Measurements from ENCODE around the gene PACS1.
"Not testable (repeated sequence)": the region's sequence is repeated elsewhere in the genome, so short reads cannot be mapped to it uniquely, and the experiment has no call there.

The PACS1 gene

DNA sequence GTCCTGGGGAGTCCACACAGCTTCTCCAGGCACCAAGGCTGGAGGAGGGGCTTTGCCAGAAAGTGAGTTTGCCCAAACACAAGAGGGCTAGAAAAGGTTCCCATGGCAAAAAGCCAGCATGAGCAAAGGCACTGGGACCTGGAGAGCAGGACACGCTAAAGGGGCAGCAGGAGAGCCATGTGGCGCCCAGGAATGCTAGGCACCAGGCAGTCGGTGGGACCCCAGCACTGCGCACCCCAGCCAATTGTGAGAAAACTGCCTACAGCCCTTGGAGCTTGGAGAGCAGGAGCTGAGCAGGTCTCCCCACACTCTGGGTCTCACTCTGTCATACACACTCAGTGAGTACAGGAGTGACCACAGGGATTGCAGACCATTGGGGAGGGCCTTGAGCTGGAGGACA is 193.2 kb downstream of the PACS1 start:
- no peak for DNase-seq

DNA sequence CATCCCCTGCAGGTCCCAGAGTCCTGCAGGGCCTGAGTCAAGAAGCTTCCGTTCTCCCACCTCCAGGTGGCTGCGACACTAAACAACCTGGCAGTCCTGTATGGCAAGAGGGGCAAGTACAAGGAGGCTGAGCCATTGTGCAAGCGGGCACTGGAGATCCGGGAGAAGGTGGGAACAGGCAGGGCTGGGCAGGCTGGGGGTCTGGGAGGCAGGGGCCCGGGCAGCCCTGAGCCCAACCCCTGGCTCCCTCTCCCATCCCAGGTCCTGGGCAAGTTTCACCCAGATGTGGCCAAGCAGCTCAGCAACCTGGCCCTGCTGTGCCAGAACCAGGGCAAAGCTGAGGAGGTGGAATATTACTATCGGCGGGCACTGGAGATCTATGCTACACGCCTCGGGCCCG is 193.7 kb downstream of the PACS1 start:
- DNase-seq, result no peak

DNA sequence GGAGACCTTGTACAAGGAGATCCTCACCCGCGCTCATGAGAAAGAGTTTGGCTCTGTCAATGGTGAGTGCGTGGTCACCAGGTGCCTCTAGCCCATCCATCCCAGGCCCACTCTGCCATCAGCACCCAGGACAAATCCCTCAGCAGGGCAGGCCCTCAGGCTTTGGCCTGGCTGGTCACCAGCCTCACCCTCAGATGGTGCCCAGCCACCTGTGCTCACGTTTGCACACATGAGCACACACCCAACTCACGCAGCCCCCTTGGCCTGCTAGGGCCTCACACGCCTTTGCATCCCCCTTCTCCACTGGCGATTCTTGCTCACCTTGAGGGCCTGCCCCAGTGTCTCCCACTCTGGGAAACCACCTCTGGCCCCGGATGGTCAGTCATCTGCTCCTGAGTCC is 194.3 kb downstream of the PACS1 start:
- DNase-seq, result no peak

DNA sequence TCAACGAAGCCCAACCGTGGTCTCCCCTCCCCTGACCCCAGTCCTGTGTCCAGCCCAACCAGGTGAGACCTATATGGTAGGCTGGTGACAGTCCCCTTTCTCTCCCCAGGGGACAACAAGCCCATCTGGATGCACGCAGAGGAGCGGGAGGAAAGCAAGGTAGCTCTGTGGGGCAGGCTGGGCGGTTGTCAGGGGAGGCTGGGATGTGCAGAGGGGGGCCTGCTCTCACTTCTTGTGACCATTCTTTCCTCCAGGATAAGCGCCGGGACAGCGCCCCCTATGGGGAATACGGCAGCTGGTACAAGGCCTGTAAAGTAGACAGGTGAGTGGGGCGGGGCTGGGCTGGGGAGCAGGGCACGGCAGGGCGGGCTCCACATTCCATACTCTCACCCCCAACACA is 194.8 kb downstream of the PACS1 start:
- DNase-seq, result no peak

DNA sequence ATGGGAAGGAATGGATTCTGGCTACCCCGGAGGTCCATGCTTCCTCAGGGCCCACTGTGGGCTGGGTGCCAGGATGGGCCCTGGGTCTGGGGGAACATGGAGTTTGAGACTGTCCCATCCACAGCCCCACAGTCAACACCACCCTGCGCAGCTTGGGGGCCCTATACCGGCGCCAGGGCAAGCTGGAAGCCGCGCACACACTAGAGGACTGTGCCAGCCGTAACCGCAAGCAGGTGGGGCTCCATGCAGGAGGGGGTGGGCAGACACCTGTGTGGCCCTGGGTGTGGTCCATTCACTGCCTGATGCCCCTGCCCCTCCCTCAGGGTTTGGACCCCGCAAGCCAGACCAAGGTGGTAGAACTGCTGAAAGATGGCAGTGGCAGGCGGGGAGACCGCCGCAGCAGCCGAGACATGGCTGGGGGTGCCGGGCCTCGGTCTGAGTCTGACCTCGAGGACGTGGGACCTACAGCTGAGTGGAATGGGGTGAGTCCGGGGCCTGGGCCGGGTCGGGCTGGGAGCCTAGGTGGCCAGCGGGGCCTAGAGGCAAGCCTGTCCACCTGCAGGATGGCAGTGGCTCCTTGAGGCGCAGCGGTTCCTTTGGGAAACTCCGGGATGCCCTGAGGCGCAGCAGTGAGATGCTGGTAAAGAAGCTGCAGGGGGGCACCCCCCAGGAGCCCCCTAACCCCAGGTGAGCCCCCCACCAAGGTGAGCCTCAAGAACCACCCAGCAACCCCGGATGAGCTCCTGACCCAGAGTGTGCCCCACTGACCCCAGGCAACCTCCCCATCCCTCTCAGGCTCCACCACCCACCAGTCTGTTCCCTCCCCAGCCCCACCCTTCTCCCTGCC is 195.7 kb downstream of the PACS1 start:
- no peak for DNase-seq

DNA sequence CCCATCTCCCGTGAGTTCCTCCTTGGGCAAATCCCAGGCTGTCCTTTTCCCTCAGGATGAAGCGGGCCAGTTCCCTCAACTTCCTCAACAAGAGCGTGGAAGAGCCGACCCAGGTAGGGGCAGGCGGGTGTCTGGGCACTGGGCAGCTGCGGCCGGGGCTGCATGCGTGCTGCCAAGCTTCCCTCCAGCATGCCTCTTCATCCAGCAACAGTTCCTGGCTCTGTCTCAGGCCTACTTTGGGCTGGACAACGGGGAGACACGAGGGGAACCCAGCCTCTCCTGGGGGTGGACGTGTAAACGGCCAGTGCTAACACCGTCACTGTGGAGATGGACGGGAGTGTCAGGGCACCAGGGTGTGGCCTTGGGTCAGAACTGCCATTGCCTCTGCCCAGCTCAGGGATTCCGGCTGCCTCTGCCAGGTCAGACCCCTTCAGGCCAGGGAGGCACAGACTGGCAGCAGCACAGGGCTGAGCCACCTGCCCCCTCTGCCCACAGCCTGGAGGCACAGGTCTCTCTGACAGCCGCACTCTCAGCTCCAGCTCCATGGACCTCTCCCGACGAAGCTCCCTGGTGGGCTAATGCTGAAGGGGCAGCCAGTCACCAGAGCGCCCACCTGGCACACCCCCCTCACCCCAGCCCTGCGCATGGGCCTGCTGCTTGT is 196.4 kb downstream of the PACS1 start:
- no peak for DNase-seq

DNA sequence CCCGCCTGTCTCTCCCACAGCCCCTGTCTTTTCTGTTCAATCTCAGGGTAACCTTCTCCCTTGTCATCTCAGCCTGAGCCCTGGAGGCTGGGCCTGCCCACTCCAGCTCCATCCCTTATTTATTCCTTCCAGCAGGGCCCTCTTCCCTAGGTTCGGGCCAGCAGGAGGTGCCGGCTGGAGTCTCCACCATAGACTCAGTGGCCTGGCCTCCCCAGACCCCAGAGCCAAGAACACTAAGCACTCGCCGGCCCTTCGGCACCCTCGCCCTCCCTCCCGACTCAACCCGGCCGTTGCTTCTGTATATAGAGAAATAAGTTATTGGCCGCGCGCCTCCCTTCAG is 196.9 kb downstream of the PACS1 start:
- no peak for DNase-seq

DNA sequence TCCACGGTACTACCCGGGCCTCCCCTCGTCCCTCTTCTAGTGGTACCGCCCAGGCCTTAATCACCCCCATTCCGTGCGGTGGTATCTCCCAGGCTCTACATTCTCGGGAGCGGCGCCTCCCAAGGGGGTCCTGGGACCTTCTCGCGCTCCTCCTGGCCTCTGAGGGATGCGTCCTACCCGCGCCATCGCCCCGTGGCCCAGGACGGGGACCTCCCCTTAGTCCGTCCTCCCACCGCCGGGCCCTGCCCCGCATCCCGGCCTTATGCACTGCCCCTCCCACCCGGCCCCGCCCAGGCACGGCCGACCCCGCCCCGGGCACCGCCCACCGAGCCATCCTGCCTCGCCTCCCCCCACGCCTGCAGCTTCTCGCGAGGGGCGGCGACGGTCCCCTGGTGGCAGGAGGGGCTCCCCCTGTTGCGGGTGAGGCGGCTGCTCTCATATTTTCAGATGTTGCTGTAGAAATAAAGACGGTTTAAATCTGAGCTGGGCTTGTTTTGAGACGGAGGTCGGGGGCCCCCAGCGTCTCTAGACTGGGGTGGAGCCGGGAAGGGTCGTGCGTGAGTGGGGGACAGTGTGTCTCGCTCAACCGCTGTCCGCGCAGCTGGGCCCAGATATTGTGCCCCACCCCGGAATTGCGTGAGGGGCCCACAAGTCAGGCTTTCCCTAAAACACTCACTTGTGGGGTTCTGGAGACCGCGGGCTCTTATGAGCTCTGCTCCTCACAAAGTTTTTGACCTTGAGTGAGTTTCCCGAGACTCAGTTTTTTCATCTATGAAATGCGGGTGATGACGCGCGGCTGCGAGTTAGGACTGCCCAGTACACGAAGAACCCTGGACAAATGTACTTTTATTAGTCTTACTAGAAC is 197.5 kb downstream of the PACS1 start:
- DNase-seq, result peak; percentile 93

DNA sequence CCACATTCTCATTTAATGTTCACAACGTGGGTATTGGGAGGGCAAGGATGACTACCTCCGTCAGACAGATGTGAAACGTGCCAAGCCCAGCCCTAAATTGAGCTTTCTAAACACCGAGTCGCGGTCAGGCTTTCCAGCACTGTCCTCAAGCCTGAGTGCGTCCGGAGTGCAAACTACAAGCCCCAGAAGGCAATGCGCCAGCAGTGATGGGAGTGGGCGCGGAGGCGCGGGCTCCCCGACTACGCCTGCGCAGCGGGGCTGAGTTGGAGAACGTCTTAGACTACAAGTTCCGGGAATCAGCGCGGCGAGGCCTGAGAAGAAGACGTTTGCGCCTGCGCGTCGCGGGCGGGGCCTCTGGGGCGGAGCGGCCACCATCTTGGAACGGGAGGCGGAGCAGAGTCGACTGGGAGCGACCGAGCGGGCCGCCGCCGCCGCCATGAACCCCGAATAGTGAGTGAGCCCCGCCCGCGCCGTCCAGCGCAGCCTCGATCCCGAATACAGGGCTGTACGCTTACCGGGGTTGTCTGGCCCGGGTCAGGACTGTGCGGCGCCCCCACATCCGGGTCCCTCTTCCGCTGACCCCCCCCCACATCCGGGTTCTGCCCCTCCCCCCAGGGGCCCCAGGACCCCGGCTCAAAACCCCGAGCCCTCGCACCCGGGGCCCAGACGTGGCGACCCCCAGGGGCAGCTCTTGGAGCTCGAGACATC is 198.3 kb downstream of the PACS1 start, which contains the start of gene RAB1B:
Gene RAB1B, plus strand, starts transcription at position 396 of the 708 bp plus-strand sequence. Its CDS starts 41 bp downstream, at position 437.
- peak; percentile 99 for DNase-seq

DNA sequence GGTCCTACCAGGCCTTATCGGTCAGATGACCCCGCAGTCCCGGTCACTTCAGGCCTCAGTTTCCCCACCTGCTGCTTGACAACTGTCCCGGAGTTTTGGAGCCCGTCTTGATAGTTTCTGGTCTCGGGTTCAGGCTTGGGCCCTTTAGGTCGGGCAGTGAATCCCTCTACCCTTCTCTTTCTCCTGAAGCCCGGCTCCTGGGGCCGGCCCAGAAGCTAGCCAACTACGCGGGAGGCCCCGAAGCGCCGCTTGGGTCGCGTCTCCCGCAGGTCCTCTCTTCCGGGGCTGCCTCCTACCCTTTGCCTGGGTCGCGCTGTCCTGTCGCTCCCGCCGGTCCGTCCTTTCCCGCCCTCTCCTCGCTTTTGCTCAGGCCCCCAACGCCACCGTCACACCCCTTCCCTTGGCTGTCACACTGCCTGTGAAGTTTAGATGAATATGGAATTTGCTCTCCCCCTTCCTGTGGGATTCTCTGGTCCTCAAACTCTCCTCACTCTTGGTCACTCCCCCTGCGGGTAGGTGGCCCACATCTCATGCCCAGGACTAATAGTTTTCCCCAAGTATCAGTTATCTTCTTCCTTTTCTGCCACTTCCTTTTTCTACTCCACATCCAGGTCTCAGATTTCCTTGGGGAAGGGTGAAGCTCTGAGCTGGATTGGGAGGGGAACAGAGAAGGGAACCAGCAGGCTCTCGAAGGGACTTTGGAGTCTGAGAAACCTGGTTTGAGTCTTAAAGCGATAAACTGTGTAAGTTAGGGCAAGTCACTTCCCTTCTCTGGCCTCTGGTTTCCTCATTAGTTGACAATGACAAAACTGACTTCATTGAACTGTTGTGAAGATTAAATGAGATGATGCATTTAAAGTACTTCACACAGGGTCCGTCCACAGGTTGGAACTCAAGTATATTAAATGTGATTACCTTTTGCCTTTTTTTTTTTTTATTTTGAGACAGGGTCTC is 199.2 kb downstream of the PACS1 start:
- DNase-seq, result peak; percentile 68

DNA sequence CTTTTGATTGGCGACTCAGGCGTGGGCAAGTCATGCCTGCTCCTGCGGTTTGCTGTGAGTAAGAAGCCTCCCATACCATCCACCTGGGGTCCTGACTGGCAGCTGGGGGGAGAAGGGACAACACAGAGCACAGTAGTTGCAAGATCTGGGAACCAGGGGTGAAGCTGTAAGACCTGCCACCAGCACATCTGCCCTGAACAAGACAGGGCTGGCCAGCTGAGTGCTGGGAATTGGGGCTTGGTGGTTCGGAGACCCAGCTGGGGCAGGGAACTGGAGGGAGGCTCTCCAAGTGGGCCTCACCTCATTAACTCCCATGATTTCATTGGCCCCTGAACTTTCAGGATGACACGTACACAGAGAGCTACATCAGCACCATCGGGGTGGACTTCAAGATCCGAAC is 201.7 kb downstream of the PACS1 start:
- no peak for DNase-seq

DNA sequence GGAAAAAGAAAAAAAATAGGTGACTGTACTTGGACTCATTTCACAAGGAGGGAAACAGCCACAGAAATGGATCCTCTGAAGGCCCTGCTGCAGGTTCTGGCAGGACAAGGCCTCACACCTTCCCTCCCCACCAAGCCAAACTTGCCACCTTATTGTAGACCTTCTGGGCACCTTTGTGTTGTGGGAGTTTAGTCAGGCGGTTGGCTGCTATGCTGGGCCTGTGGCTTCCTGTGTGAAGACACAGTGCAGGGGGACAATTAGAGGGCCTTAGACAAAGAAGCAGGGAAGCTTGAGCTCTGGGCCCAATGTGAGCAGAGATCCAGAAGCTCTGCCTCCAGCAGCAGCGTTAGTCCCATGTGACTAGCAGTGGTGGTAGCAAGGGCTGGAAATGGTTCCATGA is 202.5 kb downstream of the PACS1 start:
- DNase-seq, result no peak

DNA sequence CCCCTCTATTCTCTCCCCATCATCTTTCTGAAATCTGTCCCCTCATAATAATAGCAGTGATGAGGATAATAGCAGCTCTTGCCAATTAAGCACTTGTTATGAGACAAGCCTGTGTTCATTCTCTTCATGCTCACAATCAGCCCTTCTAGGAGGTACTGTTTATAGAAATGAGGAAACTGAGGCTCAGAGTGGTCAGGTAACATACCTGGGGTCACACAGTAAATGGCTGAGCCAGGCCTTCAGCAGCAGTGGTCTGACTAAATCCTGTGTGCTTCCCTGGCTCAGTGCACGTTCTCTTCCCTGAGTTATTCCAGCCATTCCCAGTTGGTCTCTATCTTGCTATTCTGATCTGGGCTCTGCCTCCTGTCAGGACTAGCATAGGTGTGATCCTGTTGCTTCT is 204.1 kb downstream of the PACS1 start:
- DNase-seq, result no peak

DNA sequence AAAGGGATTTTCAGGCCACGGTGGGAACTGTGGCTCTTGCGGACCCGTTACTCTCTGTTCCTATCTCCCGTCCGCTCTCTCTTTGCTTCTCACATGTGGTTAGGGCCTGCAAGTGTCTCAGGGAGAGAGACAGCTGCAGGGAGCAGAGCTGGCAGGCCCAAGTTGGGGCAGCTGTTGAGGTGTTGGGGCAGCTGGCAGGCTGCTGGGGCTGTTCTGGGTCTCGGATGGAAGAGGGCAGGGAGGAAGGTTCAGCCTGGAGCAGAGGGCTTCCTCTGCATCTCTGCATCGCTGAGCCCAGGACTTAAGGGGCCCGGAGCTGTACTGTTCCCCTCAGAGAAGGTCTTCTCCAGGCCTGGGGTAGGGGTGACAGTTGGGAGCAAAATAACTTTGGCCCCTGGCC is 205.3 kb downstream of the PACS1 start:
- no peak for DNase-seq

DNA sequence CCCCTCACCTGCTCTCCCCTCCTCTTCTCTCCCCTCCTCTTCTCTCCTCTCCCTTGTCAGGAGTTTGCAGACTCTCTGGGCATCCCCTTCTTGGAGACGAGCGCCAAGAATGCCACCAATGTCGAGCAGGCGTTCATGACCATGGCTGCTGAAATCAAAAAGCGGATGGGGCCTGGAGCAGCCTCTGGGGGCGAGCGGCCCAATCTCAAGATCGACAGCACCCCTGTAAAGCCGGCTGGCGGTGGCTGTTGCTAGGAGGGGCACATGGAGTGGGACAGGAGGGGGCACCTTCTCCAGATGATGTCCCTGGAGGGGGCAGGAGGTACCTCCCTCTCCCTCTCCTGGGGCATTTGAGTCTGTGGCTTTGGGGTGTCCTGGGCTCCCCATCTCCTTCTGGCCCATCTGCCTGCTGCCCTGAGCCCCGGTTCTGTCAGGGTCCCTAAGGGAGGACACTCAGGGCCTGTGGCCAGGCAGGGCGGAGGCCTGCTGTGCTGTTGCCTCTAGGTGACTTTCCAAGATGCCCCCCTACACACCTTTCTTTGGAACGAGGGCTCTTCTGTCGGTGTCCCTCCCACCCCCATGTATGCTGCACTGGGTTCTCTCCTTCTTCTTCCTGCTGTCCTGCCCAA is 206.0 kb downstream of the PACS1 start:
- no peak for DNase-seq

DNA sequence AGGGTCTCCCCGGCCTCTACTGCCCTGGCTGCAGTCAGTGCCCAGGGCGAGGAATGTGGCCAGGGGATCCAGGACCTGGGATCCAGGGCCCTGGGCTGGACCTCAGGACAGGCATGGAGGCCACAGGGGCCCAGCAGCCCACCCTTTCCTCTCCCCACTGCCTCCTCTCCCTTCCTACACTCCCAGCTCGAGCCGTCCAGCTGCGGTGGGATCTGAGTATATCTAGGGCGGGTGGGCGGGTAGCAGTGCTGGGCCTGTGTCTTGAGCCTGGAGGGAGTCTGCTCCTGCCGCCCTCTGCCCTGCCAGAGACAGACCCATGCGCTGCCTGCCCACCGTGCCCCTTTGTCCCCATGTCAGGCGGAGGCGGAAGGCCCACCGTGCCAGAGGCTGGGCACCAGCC is 206.5 kb downstream of the PACS1 start:
- not testable (repeated sequence) for DNase-seq

DNA sequence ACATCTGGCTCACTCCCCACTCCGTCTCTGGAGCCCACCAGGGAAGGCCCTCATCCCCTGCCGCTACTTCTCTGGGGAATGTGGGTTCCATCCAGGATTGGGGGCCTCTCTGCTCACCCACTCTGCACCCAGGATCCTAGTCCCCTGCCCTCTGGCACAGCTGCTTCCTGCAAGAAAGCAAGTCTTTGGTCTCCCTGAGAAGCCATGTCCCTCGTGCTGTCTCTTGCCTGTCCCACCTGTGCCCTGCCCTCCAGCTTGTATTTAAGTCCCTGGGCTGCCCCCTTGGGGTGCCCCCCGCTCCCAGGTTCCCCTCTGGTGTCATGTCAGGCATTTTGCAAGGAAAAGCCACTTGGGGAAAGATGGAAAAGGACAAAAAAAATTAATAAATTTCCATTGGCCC is 207.0 kb downstream of the PACS1 start:
- DNase-seq, result not testable (repeated sequence)

DNA sequence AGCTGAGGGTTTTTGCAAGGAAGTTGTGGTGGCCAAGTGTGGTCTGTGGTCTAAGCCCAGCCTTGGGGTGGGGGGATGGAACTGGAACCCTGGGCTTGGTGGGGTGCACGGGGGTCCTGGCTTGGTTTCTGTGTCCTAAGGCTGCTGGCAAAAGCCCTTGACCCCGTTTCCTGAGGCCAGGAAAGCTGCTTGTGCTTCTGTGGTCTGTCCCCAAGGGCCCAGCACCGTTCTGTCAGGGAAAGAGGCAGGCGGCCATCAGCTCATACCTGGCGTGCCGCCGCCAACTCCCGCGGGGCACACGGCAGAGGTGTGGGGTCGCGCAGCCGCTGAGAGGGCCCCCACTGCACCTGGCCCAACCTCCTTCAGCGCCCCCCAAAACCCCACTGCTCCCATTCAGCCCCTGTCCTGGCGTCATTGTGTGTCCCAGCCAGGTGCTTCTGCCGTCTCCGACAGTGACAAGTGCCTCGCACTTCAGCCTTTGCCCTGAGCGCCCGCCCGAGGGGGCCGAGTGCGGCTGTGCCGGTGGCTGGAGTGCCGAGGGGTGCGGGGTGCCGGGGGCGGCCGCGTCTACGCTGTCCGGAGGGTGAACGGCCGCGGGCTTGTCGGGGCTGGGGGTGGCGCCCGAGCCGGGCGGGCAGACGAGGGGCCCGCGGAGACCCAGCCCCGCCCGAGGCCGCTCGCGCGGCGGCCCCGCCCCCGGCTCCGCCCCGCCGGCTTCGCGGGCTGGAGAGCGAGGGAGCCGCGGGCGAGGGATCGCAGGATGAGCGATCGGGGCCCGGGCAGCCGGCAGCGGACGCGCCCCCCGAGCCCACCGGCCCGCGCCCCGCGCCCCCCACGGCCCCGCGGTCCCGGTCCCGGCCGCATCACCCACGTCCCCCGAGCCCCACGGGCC is 207.6 kb downstream of the PACS1 start, which contains the start of gene CNIH2:
Gene CNIH2, plus strand, starts transcription at position 705 of the 892 bp plus-strand sequence. CDS start 282 bp downstream, outside the sequence.
- DNase-seq, result peak; percentile 60

DNA sequence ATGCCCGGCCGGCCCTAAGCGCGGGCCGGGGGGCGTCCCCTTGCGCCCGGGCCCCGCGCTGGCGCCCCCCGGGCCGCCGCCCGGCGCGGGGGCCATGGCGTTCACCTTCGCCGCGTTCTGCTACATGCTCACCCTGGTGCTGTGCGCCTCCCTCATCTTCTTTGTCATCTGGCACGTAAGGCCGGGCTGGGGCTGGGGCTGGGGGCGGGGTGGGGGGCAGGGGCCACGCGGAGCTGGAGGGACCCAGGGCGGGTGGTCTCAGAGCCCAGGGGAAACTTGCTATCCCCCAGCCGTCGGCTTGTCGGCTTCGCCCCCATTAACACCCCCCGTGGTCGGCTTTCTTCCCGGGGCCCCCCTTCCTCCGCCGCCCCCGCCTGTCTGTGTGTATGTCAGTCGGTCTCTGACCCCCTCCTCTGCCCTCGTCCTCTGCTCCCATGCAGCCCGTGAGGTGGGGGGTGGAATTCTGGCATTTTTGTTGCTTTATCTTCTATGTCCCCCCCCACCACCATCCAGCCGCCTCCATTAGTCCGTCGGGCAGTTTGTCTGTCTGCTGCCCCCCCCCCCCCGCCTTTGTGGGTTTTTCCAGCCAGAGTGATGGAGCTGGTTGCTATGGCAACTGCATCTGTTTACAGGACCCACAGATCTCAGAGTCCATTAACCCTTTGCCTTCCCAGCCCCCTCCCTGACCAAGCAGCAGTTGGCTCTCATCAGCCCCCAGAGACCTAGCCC is 208.5 kb downstream of the PACS1 start:
- DNase-seq, result peak; percentile 39
